ENCODE measurements around the gene KLK11. TPM values are rescaled to one million over a fixed set of nuclear protein-coding genes. Genes with fewer than 3 reads are reported as not detected.

The KLK11 gene
- total RNA-seq, 1 donor from 2014 or later = not detected

- Histone ChIP-seq H3K4me1 (peaks cover 3% of the 10 kb centered on the region), H3K27ac (replicated peaks) (no peak overlapping the region), H3K9me3 (replicated peaks) (no peaks in the 10 kb centered on the region), H3K27me3 (ENCODE audit: low read depth) (peaks cover 57% of the 10 kb centered on the region), H3K36me3 (no peaks in the 10 kb centered on the region), H3K4me3 (no peak overlapping the region)
- no peak for TF ChIP-seq CTCF (IDR thresholded peaks at IDR 0.05; ENCODE audit: borderline replicate concordance)
- intact Hi-C loops (cut with micrococcal nuclease) = no loop called here
- DNase-seq = no peak
Measured at GRCh38 chr19:51059715-51060114, 33.3 kb upstream of the KLK11 start.

- Histone ChIP-seq H3K4me1 (no peaks in the 10 kb centered on the region), H3K9me3 (replicated peaks) (no peaks in the 10 kb centered on the region), H3K36me3 (no peaks in the 10 kb centered on the region), H3K27me3 (ENCODE audit: low read depth) (peaks cover 51% of the 10 kb centered on the region), H3K4me3 (no peak overlapping the region), H3K27ac (replicated peaks) (no peak overlapping the region)
- intact Hi-C loops (cut with micrococcal nuclease) = no loop called here
- no peak for TF ChIP-seq CTCF (IDR thresholded peaks at IDR 0.05; ENCODE audit: borderline replicate concordance)
- no peak for DNase-seq
Measured at GRCh38 chr19:51055866-51056265, 29.4 kb upstream of the KLK11 start.

- TF ChIP-seq CTCF (IDR thresholded peaks at IDR 0.05; ENCODE audit: borderline replicate concordance) = no peak
- Histone ChIP-seq H3K27me3 (ENCODE audit: low read depth) (peaks cover 21% of the 10 kb centered on the region), H3K9me3 (replicated peaks) (peaks cover 6% of the 10 kb centered on the region), H3K4me3 (no peak overlapping the region), H3K27ac (replicated peaks) (no peak overlapping the region), H3K36me3 (no peaks in the 10 kb centered on the region), H3K4me1 (no peaks in the 10 kb centered on the region)
- no peak for DNase-seq
- intact Hi-C loops (cut with micrococcal nuclease) = no loop called here
Measured at GRCh38 chr19:51047031-51047335, 20.6 kb upstream of the KLK11 start.

- Histone ChIP-seq H3K27me3 (ENCODE audit: low read depth) (peaks cover 13% of the 10 kb centered on the region), H3K9me3 (replicated peaks) (no peaks in the 10 kb centered on the region), H3K4me3 (no peak overlapping the region), H3K36me3 (no peaks in the 10 kb centered on the region), H3K27ac (replicated peaks) (no peak overlapping the region), H3K4me1 (no peaks in the 10 kb centered on the region)
- no peak for DNase-seq
- TF ChIP-seq CTCF (IDR thresholded peaks at IDR 0.05; ENCODE audit: borderline replicate concordance) = no peak
- intact Hi-C loops (cut with micrococcal nuclease) = no loop called here
Measured at GRCh38 chr19:51044327-51044726, 17.9 kb upstream of the KLK11 start.

GRCh38 chr19:51043497-51043896 is 17.1 kb upstream of the KLK11 start:
- Histone ChIP-seq H3K4me1 (no peaks in the 10 kb centered on the region), H3K9me3 (replicated peaks) (no peaks in the 10 kb centered on the region), H3K36me3 (no peaks in the 10 kb centered on the region), H3K27ac (replicated peaks) (no peak overlapping the region), H3K4me3 (no peak overlapping the region), H3K27me3 (ENCODE audit: low read depth) (peaks cover 8% of the 10 kb centered on the region)
- DNase-seq = no peak
- intact Hi-C loops (cut with micrococcal nuclease) = no loop called here
- TF ChIP-seq CTCF (IDR thresholded peaks at IDR 0.05; ENCODE audit: borderline replicate concordance) = no peak

- no peaks in the 10 kb centered on the region for H3K9me3 ChIP-seq (replicated peaks)
- H3K27me3 ChIP-seq (ENCODE audit: low read depth) = peaks cover 11% of the 10 kb centered on the region
- H3K4me1 ChIP-seq = no peaks in the 10 kb centered on the region
- H3K36me3 ChIP-seq = no peaks in the 10 kb centered on the region
- H3K4me3 ChIP-seq = no peak overlapping the region
- DNase-seq = no peak
- intact Hi-C loops (cut with micrococcal nuclease) = no loop called here
- TF ChIP-seq CTCF (IDR thresholded peaks at IDR 0.05; ENCODE audit: borderline replicate concordance) = no peak
- no peak overlapping the region for H3K27ac ChIP-seq (replicated peaks)
Measured at GRCh38 chr19:51040151-51040550, 13.7 kb upstream of the KLK11 start.

Measured in left ventricle myocardium inferior (tissue), 1 donor.